HepG2 (cell line): ENCODE measurements around the gene GPR65. TPM values are rescaled to one million over a fixed set of nuclear protein-coding genes. Genes with fewer than 3 reads are reported as not detected.

Source experiments
- AKAP8 ChIP-seq: sonication (generic); formaldehyde crosslinking; IDR thresholded peaks from 2 replicates; pipeline ENCODE4 v1.5.1; 2020; ENCODE audit warnings: mild to moderate bottlenecking, missing genetic modification reagents
- CHCHD3 ChIP-seq: sonication (generic); formaldehyde crosslinking; IDR thresholded peaks from 2 replicates; pipeline ENCODE4 v1.8.0; 2022; ENCODE audit warnings: mild to moderate bottlenecking, missing genetic modification reagents, moderate library complexity
- CHD4 ChIP-seq: fragments of 200-600 bp; sonication (generic); IDR thresholded peaks from 2 replicates; pipeline ENCODE4 v1.7.0; 2017; ENCODE audit warnings: mild to moderate bottlenecking, low read length, borderline replicate concordance
- DDIT3 ChIP-seq: sonication (generic); formaldehyde crosslinking; IDR thresholded peaks from 2 replicates; pipeline ENCODE4 v1.4.0; 2020; ENCODE audit warnings: mild to moderate bottlenecking, missing genetic modification reagents
- ELF4 ChIP-seq: sonication (generic); formaldehyde crosslinking; IDR thresholded peaks from 2 replicates; pipeline ENCODE4 v1.5.0; 2020; ENCODE audit warnings: missing genetic modification reagents, mild to moderate bottlenecking, moderate library complexity, borderline replicate concordance
- ETS1 ChIP-seq: sonication (generic); formaldehyde crosslinking; IDR thresholded peaks from 2 replicates; pipeline ENCODE4 v1.4.0; 2020; ENCODE audit warnings: missing genetic modification reagents
- HMG20A ChIP-seq: IDR thresholded peaks from 2 replicates; pipeline ENCODE4 v1.6.1; 2016; ENCODE audit warnings: borderline replicate concordance
- HNRNPL ChIP-seq: fragments of 200-400 bp; formaldehyde crosslinking; IDR thresholded peaks from 2 replicates; pipeline ENCODE4 v1.6.1; 2017; ENCODE audit warnings: mild to moderate bottlenecking, low read depth, low read length
- KMT2B ChIP-seq: IDR thresholded peaks from 2 replicates; pipeline ENCODE4 v1.6.1; 2016; ENCODE audit warnings: missing genetic modification reagents, missing compliant biosample characterization
- POLR2A ChIP-seq, 2 experiments: IDR thresholded peaks; 2 replicates each; pipeline ENCODE4 v1.6.1; 2011; ENCODE audit warnings: low read depth in 2 of 2, low read length in 2 of 2, mild to moderate bottlenecking in 1 of 2, moderate library complexity in 1 of 2; ENCODE audit not compliant: insufficient read depth in 1 of 2
- SMC3 ChIP-seq: IDR thresholded peaks from 2 replicates; pipeline ENCODE4 v1.6.1; 2011; ENCODE audit warnings: low read length, improper control_type of control experiment
- TRIM24 ChIP-seq: sonication (generic); formaldehyde crosslinking; IDR thresholded peaks from 2 replicates; pipeline ENCODE4 v1.8.0; 2022; ENCODE audit warnings: mild to moderate bottlenecking, missing genetic modification reagents
- ZBTB20 ChIP-seq: sonication (generic); formaldehyde crosslinking; IDR thresholded peaks from 2 replicates; pipeline ENCODE4 v1.8.1; 2023; ENCODE audit warnings: missing genetic modification reagents, low read depth, mild to moderate bottlenecking, borderline replicate concordance
- ZNF142 ChIP-seq: sonication (generic); formaldehyde crosslinking; IDR thresholded peaks from 2 replicates; pipeline ENCODE4 v1.4.0; 2020; ENCODE audit warnings: missing genetic modification reagents
- ZNF598 ChIP-seq: sonication (generic); formaldehyde crosslinking; IDR thresholded peaks from 2 replicates; pipeline ENCODE4 v1.5.1; 2020; ENCODE audit warnings: mild to moderate bottlenecking, missing genetic modification reagents, borderline replicate concordance
- ZNF674 ChIP-seq: sonication (generic); formaldehyde crosslinking; IDR thresholded peaks from 2 replicates; pipeline ENCODE4 v1.5.0; 2020; ENCODE audit warnings: low read depth, mild to moderate bottlenecking, missing genetic modification reagents
- polyA plus RNA-seq, 8 experiments: library from polyadenylated mRNA; depleted of rRNA in 3 of 8; stranded (reverse) in 7 of 8; unstranded in 1 of 8; fragments of >200 nt; fragmentation: Illumina TruSeq in 4 of 8; extraction: Trizol in 4 of 8; gene quantifications; 2 replicates each; pipeline versions ENCODE4 v1.2.1 to v1.2.3, GENCODE V29; 2011 to 2016; ENCODE audit warnings: low read depth in 4 of 8, missing spikeins in 1 of 8, mixed read lengths in 1 of 8; ENCODE audit not compliant: insufficient read depth in 1 of 8
- total RNA-seq, 5 experiments: library from RNA; depleted of rRNA; stranded (reverse); fragments of >200 nt; fragmentation: Illumina TruSeq; extraction: Trizol; gene quantifications; 2 replicates each; pipeline ENCODE4 v1.2.3, GENCODE V29; 2016; ENCODE audit warnings: low read depth in 1 of 5
- TF ChIP-seq, protein P1 (sequence below): sonication (generic); formaldehyde crosslinking; IDR thresholded peaks from 2 replicates; pipeline ENCODE4 v1.9.0; 2022; ENCODE audit warnings: missing genetic modification reagents, mild to moderate bottlenecking, borderline replicate concordance

Gene GPR65
- total and polyA plus RNA-seq, 2 of the 13 experiments (the other 11 are each of a cell fraction or from before 2014, with no cell fraction given): not detected

GRCh38 chr14:88043529-88044443 is 38.9 kb downstream of the GPR65 start (continued):
- TF ChIP-seq ETS1 (CRISPR knock-in tag) (no peak), KMT2B (CRISPR knock-in tag) (peak; percentile 51; the same call in 1 of the 2 replicates), AKAP8 (CRISPR knock-in tag) (no peak), DDIT3 (0 out of 2 replicates have a peak, but pooled peaks have one; percentile 27), TRIM24 (CRISPR knock-in tag) (peak; percentile 78; the same call in 1 of the 2 replicates), CHCHD3 (CRISPR knock-in tag) (no peak), ELF4 (CRISPR knock-in tag) (0 out of 2 replicates have a peak, but pooled peaks have one; percentile 59), ZNF674 (no peak), ZBTB20 (CRISPR knock-in tag) (0 out of 2 replicates have a peak, but pooled peaks have one; percentile 52), HMG20A (CRISPR knock-in tag) (peak; percentile 95), POLR2A (IDR thresholded peaks at IDR 0.05; ENCODE audit: insufficient read depth in 1 of 2, low read depth in 2 of 2, low read length in 2 of 2) (no peak), HNRNPL (no peak), ZNF598 (CRISPR knock-in tag) (no peak), SMC3 (peak; percentile 3; the same call in 1 of the 2 replicates), CHD4 (peak; percentile 75; the same call in 1 of the 2 replicates), ZNF142 (CRISPR knock-in tag) (no peak)
- TF ChIP-seq, protein P1, sequence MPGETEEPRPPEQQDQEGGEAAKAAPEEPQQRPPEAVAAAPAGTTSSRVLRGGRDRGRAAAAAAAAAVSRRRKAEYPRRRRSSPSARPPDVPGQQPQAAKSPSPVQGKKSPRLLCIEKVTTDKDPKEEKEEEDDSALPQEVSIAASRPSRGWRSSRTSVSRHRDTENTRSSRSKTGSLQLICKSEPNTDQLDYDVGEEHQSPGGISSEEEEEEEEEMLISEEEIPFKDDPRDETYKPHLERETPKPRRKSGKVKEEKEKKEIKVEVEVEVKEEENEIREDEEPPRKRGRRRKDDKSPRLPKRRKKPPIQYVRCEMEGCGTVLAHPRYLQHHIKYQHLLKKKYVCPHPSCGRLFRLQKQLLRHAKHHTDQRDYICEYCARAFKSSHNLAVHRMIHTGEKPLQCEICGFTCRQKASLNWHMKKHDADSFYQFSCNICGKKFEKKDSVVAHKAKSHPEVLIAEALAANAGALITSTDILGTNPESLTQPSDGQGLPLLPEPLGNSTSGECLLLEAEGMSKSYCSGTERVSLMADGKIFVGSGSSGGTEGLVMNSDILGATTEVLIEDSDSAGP: no peak
